ENCODE results near the gene OR6B2. TPM values are rescaled to one million over a fixed set of nuclear protein-coding genes. Genes with fewer than 3 reads are reported as not detected.

Gene OR6B2
- total RNA-seq, result not detected

DNA sequence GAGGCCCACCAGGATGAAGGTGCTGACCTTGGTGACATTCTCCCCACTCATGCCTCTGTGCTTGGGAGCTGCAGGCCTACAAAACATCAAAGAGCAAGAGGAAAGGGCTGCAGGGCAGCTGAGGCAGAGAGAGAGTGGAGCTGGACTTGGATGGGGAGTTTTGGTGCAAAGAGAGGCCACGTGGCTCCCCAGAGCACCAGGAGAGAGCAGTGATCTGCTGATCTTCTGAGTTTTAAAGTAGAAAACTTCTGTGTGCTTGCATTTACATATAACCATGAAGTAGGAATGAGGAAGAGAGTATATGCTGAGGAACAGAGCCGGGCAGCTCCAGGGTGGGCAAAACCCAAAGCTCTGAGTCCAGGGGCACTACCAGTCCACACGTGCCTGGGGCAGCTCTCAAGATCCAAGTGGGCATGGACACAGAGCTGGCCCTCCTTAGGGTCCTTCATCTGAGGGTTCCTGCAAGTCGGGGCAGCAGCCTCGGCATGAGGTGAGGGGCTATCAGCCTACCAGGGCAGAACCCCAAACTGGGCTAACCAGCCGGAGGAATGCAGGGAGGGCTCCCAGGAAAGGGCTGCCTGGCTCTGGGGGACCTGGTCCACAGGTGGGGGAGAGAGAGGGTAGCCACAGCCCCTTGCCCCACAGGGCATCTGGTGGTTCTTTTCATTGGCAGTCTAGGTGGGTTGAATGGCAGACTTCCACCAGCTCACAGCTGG, at the start of gene OR6B2:
Gene OR6B2, minus strand, starts transcription at position 51 of the 716 bp plus-strand sequence. Its CDS starts 0 bp downstream, at position 51.
- Histone ChIP-seq H3K27ac (no peak within 1 kb of the TSS), H3K9me3 (no peaks in the 10 kb centered on the region), H3K36me3 (no peaks in the 10 kb centered on the region), H3K9ac (ENCODE audit: low read depth in 2 of 2, low read length in 2 of 2) (no peak within 1 kb of the TSS), H3K4me3 (no peak within 1 kb of the TSS), H3K27me3 (no peaks in the 10 kb centered on the region), H3K4me1 (no peaks in the 10 kb centered on the region)
- DNase-seq, result no peak
- intact Hi-C loops (cut with DNase I), result no loop called here
- no peak for TF ChIP-seq CTCF (IDR thresholded peaks at IDR 0.05)

GRCh38 chr2:240078631-240079030, 48.4 kb upstream of the OR6B2 start:
- no peaks in the 10 kb centered on the region for H3K36me3 ChIP-seq
- no peaks in the 10 kb centered on the region for H3K9me3 ChIP-seq
- no peaks in the 10 kb centered on the region for H3K27me3 ChIP-seq
- no peak for TF ChIP-seq CTCF (IDR thresholded peaks at IDR 0.05)
- no peak overlapping the region for H3K27ac ChIP-seq
- intact Hi-C loops (cut with DNase I), result no loop called here
- H3K4me3 ChIP-seq, result no peak overlapping the region
- H3K4me1 ChIP-seq, result no peaks in the 10 kb centered on the region
- H3K9ac ChIP-seq (ENCODE audit: low read depth in 2 of 2, low read length in 2 of 2), result no peak overlapping the region
- DNase-seq, result no peak

- no peak for TF ChIP-seq CTCF (IDR thresholded peaks at IDR 0.05)
- Histone ChIP-seq H3K4me3 (no peak overlapping the region), H3K27ac (no peak overlapping the region), H3K9ac (ENCODE audit: low read depth in 2 of 2, low read length in 2 of 2) (no peak overlapping the region), H3K27me3 (no peaks in the 10 kb centered on the region), H3K9me3 (no peaks in the 10 kb centered on the region), H3K4me1 (no peaks in the 10 kb centered on the region), H3K36me3 (no peaks in the 10 kb centered on the region)
- no peak for DNase-seq
- intact Hi-C loops (cut with DNase I), result no loop called here
Measured at GRCh38 chr2:240077442-240077841, 47.2 kb upstream of the OR6B2 start.

DNA sequence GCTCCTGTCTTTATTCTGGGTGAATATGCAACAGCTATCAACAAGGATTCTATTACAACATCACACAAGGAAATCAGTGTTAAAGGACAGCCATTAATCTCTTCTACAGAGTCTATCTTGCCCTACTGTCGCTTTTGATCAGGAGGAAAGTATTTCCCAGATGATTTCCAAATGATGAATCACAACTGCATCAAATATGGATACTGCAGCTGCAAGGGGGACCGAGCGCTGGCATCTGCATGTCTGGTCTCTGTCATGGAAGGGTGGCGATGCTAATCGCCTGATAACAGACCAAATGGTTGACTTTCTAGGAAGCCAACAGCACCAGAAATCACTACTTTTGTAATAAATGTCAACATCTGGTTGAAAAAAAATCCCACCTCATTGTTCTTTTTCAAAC, 44.3 kb upstream of the OR6B2 start:
- Histone ChIP-seq H3K9me3 (no peaks in the 10 kb centered on the region), H3K9ac (ENCODE audit: low read depth in 2 of 2, low read length in 2 of 2) (no peak overlapping the region), H3K4me1 (no peaks in the 10 kb centered on the region), H3K36me3 (no peaks in the 10 kb centered on the region), H3K27ac (no peak overlapping the region), H3K4me3 (no peak overlapping the region), H3K27me3 (no peaks in the 10 kb centered on the region)
- TF ChIP-seq CTCF (IDR thresholded peaks at IDR 0.05), result no peak
- intact Hi-C loops (cut with DNase I), result no loop called here
- DNase-seq, result no peak

- Histone ChIP-seq H3K36me3 (no peaks in the 10 kb centered on the region), H3K27ac (no peak overlapping the region), H3K9ac (ENCODE audit: low read depth in 2 of 2, low read length in 2 of 2) (no peak overlapping the region), H3K4me3 (no peak overlapping the region), H3K9me3 (no peaks in the 10 kb centered on the region), H3K4me1 (no peaks in the 10 kb centered on the region), H3K27me3 (no peaks in the 10 kb centered on the region)
- no peak for DNase-seq
- intact Hi-C loops (cut with DNase I), result no loop called here
- no peak for TF ChIP-seq CTCF (IDR thresholded peaks at IDR 0.05)
Measured at GRCh38 chr2:240070907-240071306, 40.7 kb upstream of the OR6B2 start.
